ENCODE results near the gene NFASC. TPM values are rescaled to one million over a fixed set of nuclear protein-coding genes. Genes with fewer than 3 reads are reported as not detected.

The NFASC gene
- total and polyA plus RNA-seq, 3 donors from 2014 or later: 9.9 to 13.9 (median 10.2) TPM

GRCh38 chr1:204997591-204998355 is 127.1 kb downstream of the NFASC start:
- 47 to 56% methylated on average over 12 to 16 of the region's 16 CpGs for WGBS, 2 donors
- Histone ChIP-seq H3K27ac (peak overlapping the region; percentile 2 to 7), H3K36me3 (ENCODE audit: low read depth, missing control alignments) (no peaks in the 10 kb centered on the region), H3K4me3 (no peak overlapping the region), H3K9me3 (no peaks in the 10 kb centered on the region), H3K4me1 (peaks cover 14% of the 10 kb centered on the region), H3K27me3 (no peaks in the 10 kb centered on the region)
- TF ChIP-seq POLR2A (IDR thresholded peaks at IDR 0.05) (no peak), CTCF (IDR thresholded peaks at IDR 0.05) (no peak)
- peak; percentile 41 for DNase-seq
- intact Hi-C loops (cut with DNase I; ENCODE audit: low total_unique reads): loop anchor here (10.0 kb wide), 1 partner anchor 257 kb away; no protein-coding TSS in a partner anchor

- DNase-seq: no peak
- Histone ChIP-seq H3K27ac (no peak overlapping the region), H3K4me1 (peaks cover 17% of the 10 kb centered on the region), H3K9me3 (no peaks in the 10 kb centered on the region), H3K36me3 (ENCODE audit: low read depth, missing control alignments) (no peaks in the 10 kb centered on the region), H3K4me3 (no peak overlapping the region), H3K27me3 (no peaks in the 10 kb centered on the region)
- 96 to 98% methylated on average over 13 to 14 of the region's 14 CpGs for WGBS, 2 donors
- TF ChIP-seq POLR2A (IDR thresholded peaks at IDR 0.05) (no peak), CTCF (IDR thresholded peaks at IDR 0.05) (no peak)
- intact Hi-C loops (cut with DNase I; ENCODE audit: low total_unique reads): no loop called here
These were observed 130.5 kb downstream of the NFASC start for GRCh38 chr1:205001162-205001561.

- TF ChIP-seq POLR2A (IDR thresholded peaks at IDR 0.05) (no peak), CTCF (IDR thresholded peaks at IDR 0.05) (no peak)
- intact Hi-C loops (cut with DNase I; ENCODE audit: low total_unique reads): no loop called here
- H3K9me3 ChIP-seq: no peaks in the 10 kb centered on the region
- no peak overlapping the region for H3K4me3 ChIP-seq
- no peak overlapping the region for H3K27ac ChIP-seq
- H3K36me3 ChIP-seq (ENCODE audit: low read depth, missing control alignments): no peaks in the 10 kb centered on the region
- H3K27me3 ChIP-seq: no peaks in the 10 kb centered on the region
- peaks cover 11% of the 10 kb centered on the region for H3K4me1 ChIP-seq
- WGBS, 2 donors: 88 to 89% methylated on average over 7 of the region's 7 CpGs
- DNase-seq: no peak
These were observed 132.0 kb downstream of the NFASC start for GRCh38 chr1:205002705-205003104.

GRCh38 chr1:205003358-205004131 is 132.9 kb downstream of the NFASC start:
- 66 to 68% methylated on average over 10 of the region's 10 CpGs for WGBS, 2 donors
- Histone ChIP-seq H3K36me3 (ENCODE audit: low read depth, missing control alignments) (no peaks in the 10 kb centered on the region), H3K4me1 (peaks cover 3% of the 10 kb centered on the region), H3K4me3 (no peak overlapping the region), H3K27ac (no peak overlapping the region), H3K27me3 (no peaks in the 10 kb centered on the region), H3K9me3 (no peaks in the 10 kb centered on the region)
- no peak for DNase-seq
- intact Hi-C loops (cut with DNase I; ENCODE audit: low total_unique reads): no loop called here
- TF ChIP-seq CTCF (IDR thresholded peaks at IDR 0.05): no peak
- no peak for TF ChIP-seq POLR2A (IDR thresholded peaks at IDR 0.05)

Data from testis (tissue), 3 donors.